GM10248 (cell line): ENCODE measurements around the gene HDGFL2.
A peak's percentile ranks its signal among the peaks of the same experiment; 100 is the strongest.

Source experiments
- CTCF ChIA-PET: fragments of 300-600 bp; sonication (Branson Sonifier 250); formaldehyde crosslinking; extraction: SDS; loops from one replicate; lab custom pipeline; 2021; ENCODE audit warnings: antibody characterized with exemption; lab: Yijun Ruan, JAX
- POLR2A ChIA-PET: fragments of 350-650 bp; sonication (Branson Sonifier 250); formaldehyde crosslinking; extraction: SDS; loops from one replicate; lab custom pipeline; 2020; ENCODE audit warnings: antibody characterized with exemption; lab: Yijun Ruan, JAX
- DNase-seq: peaks from one replicate; pipeline ENCODE4 v3.0.0; 2012; ENCODE audit errors: extremely low spot score
- CTCF ChIP-seq: IDR thresholded peaks from 2 replicates; pipeline ENCODE4 v1.5.1; 2012; ENCODE audit warnings: mild to moderate bottlenecking, low read depth; ENCODE audit errors: extremely low read depth, missing control alignments, control extremely low read depth

The HDGFL2 gene

GRCh38 chr19:4467835-4468234, 4.3 kb upstream of the HDGFL2 start:
- no peak for DNase-seq
- ChIA-PET CTCF (no interaction called here), POLR2A (no interaction called here)
- no peak for TF ChIP-seq CTCF

- POLR2A ChIA-PET, result interaction anchor here (0.5 to 1.5 kb wide), 5 partner anchors 10 to 162 kb away, joined by 3 to 6 read pairs (median 4); partner anchors contain the start of gene CHAF1A
- DNase-seq, result peak; percentile 98
- CTCF ChIA-PET, result interaction anchor here (0.7 to 1.7 kb wide), 13 partner anchors 11 to 1521 kb away, joined by 3 to 10 read pairs (median 3); partner anchors contain the start of genes CHAF1A, FEM1A, PLIN5 and SH3GL1
- no peak for TF ChIP-seq CTCF
Measured at GRCh38 chr19:4471403-4472173, 509 bp upstream of the HDGFL2 start.

GRCh38 chr19:4473011-4473762, 1.1 kb downstream of the HDGFL2 start:
- DNase-seq, result no peak
- CTCF ChIA-PET, result no interaction called here
- TF ChIP-seq CTCF, result no peak
- POLR2A ChIA-PET, result no interaction called here

- CTCF ChIA-PET, result interaction anchor here (0.9 to 1.0 kb wide), 2 partner anchors 9 to 74 kb away, joined by 3 read pairs; partner anchors contain the start of gene SH3GL1
- no peak for DNase-seq
- no peak for TF ChIP-seq CTCF
- POLR2A ChIA-PET, result interaction anchor here (0.5 kb wide), 1 partner anchor 93 kb away, joined by 4 read pairs; no protein-coding TSS in a partner anchor
Measured at GRCh38 chr19:4473763-4474513, 1.8 kb downstream of the HDGFL2 start.

- TF ChIP-seq CTCF, result no peak
- POLR2A ChIA-PET, result interaction anchor here (0.5 kb wide), 1 partner anchor 94 kb away, joined by 4 read pairs; no protein-coding TSS in a partner anchor
- CTCF ChIA-PET, result interaction anchor here (0.8 to 1.0 kb wide), 3 partner anchors 10 to 74 kb away, joined by 3 read pairs; partner anchors contain the start of gene SH3GL1
- peak; percentile 86 for DNase-seq
Measured at GRCh38 chr19:4474514-4475022, 2.5 kb downstream of the HDGFL2 start.
